NB4 (cell line): Measurements from ENCODE around the gene PTGS2.

Experiments
- CTCF ChIP-seq: IDR thresholded peaks from one replicate; pipeline ENCODE4 v1.5.1; 2012; ENCODE audit warnings: low read depth, low read length
- MYC ChIP-seq: IDR thresholded peaks from 2 replicates; pipeline ENCODE4 v1.6.1; 2011; ENCODE audit warnings: low read depth, low read length
- POLR2A ChIP-seq: IDR thresholded peaks from 2 replicates; pipeline ENCODE4 v1.6.1; 2011; ENCODE audit warnings: mild to moderate bottlenecking; ENCODE audit not compliant: insufficient read length; ENCODE audit errors: extremely low read depth

DNA sequence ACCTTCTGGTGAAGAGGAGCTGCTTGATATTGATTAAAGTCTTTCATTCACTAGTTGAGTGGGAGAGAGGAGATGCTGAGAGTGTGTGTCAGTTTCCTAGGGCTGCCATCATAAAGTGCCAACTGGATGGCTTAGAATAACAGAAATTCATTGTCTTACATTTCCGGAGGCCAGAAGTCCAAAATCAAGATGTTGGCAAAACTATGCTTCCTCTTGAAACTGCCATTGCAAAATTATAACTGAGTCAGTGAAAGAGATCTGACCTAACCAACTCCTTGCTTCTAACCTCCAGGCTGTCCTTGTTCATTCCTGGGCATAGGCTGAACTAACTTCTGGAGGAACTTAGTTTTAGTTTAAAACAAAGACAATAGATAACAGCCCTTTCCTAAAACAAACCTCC is 47.1 kb downstream of the PTGS2 start:
- TF ChIP-seq CTCF (no peak), POLR2A (no peak), MYC (no peak)
